ENCODE measurements around the gene GALNTL6.

The GALNTL6 gene

DNA sequence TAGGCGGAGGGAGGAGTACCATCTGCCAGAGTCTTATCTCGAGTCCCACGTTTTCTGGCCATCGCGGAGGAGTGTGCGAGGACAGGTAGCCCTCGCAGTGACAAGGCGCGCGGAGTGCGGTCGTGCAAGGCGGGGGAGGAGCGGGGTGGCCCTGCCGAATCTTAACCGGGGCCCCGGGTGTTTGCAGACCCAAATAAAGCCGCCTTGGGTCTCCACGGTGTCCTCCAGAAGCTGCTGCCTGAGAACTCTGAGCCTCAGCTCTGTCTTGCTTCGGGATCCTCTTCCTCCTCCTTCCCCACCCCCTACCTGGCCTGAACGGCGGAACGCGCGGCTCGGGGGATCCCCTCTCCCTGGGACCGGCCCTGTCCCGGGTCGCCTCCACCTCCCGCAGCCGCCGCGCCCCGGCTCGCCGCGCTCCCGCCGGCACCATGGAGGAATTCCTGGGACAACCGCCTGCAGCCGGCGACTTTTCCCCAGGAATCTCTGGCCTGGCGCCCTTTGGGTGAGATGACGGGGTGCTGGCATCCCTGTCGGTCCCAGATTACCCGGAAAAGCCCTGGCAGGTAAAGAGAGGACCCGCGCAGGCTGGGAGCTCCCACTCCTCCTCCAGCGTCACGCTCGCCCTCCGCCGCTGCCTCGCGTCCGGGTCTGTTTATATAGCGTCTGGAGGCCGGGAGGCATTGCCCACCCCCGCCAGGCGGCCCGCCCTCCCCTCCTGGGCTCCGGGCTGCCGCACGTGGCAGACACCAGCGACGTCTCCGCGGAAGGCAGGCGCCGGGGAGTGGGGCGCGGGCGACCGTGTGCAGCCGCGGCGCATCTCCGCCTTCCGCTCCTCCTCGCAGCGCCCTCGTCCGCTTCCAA is at the start of gene GALNTL6:
Gene GALNTL6, plus strand, starts transcription at position 740 of the 861 bp plus-strand sequence.
- DNase-seq (ENCODE audit: insufficient read length, low spot score): no peak
- no peak for FAIRE-seq

- no peak for DNase-seq (ENCODE audit: insufficient read length, low spot score)
- no peak for FAIRE-seq
Observed at GRCh38 chr4:171765514-171765913, 47.7 kb upstream of the GALNTL6 start.

GRCh38 chr4:171774642-171775190 is 38.5 kb upstream of the GALNTL6 start:
- FAIRE-seq: no peak
- DNase-seq (ENCODE audit: insufficient read length, low spot score): no peak

- FAIRE-seq (no peak), DNase-seq (ENCODE audit: insufficient read length, low spot score) (no peak)
Observed at GRCh38 chr4:171779301-171779700, 33.9 kb upstream of the GALNTL6 start.

- no peak for DNase-seq (ENCODE audit: insufficient read length, low spot score)
- no peak for FAIRE-seq
Observed at GRCh38 chr4:171785388-171785787, 27.8 kb upstream of the GALNTL6 start.

DNA sequence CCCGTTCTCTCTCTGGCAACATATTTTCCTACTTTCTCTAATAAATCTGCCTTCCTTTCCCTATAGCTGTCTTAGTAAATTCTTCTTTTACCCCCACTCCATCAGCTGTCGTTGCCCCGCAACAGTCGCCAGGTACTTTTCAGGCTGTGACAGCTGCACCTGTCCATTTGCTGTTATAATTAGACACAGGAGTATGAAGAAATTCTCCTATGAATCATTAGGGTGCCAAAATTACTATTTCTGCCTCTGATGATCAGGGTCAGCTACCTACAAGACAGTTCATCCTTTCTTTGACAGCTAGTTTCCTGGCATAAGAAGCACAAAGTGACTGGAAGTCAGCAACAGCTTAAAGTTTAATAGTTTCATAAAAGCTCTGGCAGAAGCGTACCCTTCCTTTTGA is 19.5 kb upstream of the GALNTL6 start:
- FAIRE-seq (no peak), DNase-seq (ENCODE audit: insufficient read length, low spot score) (no peak)

DNA sequence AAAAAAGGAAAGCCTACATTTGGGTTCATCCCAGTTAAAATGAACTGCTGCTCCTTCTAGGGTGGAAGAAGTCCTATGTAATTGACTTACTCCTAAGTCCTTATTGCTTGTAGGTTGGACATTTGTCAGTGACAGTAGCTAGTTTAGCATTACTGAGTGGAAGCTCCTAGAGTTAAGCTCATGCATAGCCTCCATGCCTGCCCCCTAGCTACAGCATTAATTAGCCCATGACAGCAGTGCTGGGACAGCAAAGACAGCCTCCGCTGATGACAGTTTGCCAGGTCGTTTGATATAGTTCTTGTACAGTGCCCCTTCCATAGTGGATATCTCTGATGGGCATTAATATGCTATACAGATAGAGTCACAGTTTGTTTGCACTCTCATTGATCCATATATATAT is 18.7 kb upstream of the GALNTL6 start:
- no peak for FAIRE-seq
- DNase-seq (ENCODE audit: insufficient read length, low spot score): no peak

DNA sequence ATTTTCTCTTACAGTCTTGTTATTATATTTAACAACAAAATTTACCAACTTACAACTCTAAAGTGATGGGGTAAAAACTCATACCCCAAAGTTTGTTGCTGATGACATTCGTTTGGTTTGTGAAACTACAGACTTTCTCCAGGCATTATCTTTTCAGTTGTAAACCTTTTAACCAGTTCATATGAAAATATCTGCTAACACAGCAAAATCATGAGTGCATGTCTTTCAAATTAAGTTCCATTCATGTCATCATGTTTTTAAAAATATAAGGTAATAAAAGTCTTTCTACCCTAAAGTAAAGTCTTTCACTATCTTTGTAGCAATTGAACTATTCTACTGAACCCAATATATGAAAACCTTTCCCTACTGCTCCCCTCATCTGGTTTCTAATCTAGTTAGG is 3.4 kb upstream of the GALNTL6 start:
- DNase-seq (ENCODE audit: insufficient read length, low spot score): no peak
- no peak for FAIRE-seq

DNA sequence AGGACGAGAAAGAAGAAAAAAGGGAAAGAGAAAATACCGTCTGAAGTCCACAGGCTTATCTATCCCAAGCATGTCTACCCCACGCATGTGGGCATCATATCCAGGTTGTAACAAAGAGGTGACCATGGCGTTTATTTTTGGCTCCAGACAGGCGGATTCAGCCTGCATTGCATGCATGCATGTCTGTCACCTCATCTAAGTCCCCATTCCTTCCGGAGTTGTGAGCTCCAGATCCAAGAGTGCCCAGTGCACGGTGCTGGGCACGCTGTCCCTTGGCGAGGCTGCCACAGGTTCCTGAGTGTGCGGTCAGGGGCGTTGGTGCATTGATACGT is 905 bp upstream of the GALNTL6 start:
- no peak for DNase-seq (ENCODE audit: insufficient read length, low spot score)
- no peak for FAIRE-seq

GRCh38 chr4:171813526-171814250 is 484 bp downstream of the GALNTL6 start:
- no peak for FAIRE-seq
- no peak for DNase-seq (ENCODE audit: insufficient read length, low spot score)

GRCh38 chr4:171814545-171814944 is 1.3 kb downstream of the GALNTL6 start:
- no peak for FAIRE-seq
- no peak for DNase-seq (ENCODE audit: insufficient read length, low spot score)

GRCh38 chr4:171817026-171817425 is 3.8 kb downstream of the GALNTL6 start:
- DNase-seq (ENCODE audit: insufficient read length, low spot score): no peak
- no peak for FAIRE-seq

- DNase-seq (ENCODE audit: insufficient read length, low spot score): no peak
- no peak for FAIRE-seq
Observed at GRCh38 chr4:171834640-171835039, 21.4 kb downstream of the GALNTL6 start.

DNA sequence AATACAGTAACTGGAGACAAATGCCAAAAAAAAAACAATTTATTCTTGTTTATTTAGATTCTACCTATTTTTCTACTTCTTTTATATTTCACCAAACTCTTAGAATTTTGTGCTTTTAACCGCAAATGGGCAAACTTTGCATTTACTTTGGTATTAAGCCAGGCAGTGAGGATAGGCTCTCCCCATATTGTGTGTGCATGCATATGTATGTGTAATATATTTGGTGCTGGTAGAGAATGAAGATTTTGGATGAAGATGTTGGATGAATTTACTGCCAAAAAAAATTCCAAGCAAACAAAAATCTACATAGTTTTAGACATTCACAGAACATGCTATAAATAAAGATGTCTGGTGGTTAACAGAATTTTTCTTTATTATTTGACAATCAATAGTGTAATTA is 30.3 kb downstream of the GALNTL6 start:
- FAIRE-seq: no peak
- DNase-seq (ENCODE audit: insufficient read length, low spot score): no peak

DNA sequence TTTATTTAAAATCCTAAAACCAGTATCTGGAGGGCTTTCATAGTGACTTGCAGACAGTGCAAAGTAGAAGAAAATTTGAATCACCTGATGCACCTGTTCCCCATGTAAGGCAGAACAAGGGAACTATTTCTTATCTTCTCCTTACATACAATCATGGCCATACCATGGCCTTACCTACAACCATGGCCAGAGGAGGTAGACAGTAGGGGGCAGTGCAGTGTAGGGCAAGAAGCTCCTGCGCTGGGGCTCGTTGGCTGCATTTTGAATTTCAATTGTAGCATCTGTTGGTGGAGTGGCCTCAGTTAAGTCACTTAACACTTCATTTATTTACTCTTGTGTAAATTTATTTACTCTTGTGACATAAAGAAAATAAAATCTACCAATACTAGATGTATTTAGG is 33.0 kb downstream of the GALNTL6 start:
- DNase-seq (ENCODE audit: insufficient read length, low spot score): peak; percentile 2
- FAIRE-seq: no peak

DNA sequence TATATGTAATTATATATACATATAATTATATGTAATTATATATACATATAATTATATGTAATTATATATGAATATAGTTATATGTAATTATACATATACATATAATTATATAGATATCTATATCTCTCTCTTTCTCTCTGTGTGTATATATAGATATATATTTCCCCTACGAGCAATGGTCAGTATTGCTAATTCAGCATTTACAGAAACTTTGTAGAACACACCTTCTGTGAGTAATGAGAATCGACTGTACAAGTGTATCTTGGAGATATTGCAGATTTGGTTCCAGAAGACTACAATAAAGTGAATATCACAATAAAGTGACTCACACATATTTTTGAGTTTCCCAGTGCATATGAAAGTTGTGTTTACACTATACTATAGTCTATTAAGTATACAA is 33.7 kb downstream of the GALNTL6 start:
- no peak for DNase-seq (ENCODE audit: insufficient read length, low spot score)
- no peak for FAIRE-seq

- FAIRE-seq (no peak), DNase-seq (ENCODE audit: insufficient read length, low spot score) (no peak)
Observed at GRCh38 chr4:171847751-171848150, 34.5 kb downstream of the GALNTL6 start.

GRCh38 chr4:171849686-171850222 is 36.5 kb downstream of the GALNTL6 start:
- FAIRE-seq (no peak), DNase-seq (ENCODE audit: insufficient read length, low spot score) (no peak)

DNA sequence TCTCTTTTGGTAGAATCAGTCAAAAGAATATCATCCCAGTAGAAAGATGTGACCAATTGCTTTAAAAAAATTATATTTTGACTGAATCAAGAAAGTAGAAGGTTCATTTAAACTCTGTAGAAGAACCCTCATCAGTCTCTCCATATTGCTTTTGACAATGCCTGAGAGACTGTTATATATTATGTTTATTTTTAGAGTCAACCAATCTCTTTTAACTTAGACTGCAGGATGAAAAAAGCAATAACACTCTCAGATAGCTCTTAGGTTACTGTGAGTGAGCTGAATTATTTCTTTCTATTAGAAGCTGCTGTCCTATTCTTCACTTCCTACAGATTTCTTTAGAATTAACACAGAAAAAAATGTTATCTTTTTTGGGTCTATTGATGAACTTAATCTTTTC is 38.1 kb downstream of the GALNTL6 start:
- FAIRE-seq (no peak), DNase-seq (ENCODE audit: insufficient read length, low spot score) (no peak)

GRCh38 chr4:171857302-171858012 is 44.3 kb downstream of the GALNTL6 start:
- FAIRE-seq (no peak), DNase-seq (ENCODE audit: insufficient read length, low spot score) (no peak)

DNA sequence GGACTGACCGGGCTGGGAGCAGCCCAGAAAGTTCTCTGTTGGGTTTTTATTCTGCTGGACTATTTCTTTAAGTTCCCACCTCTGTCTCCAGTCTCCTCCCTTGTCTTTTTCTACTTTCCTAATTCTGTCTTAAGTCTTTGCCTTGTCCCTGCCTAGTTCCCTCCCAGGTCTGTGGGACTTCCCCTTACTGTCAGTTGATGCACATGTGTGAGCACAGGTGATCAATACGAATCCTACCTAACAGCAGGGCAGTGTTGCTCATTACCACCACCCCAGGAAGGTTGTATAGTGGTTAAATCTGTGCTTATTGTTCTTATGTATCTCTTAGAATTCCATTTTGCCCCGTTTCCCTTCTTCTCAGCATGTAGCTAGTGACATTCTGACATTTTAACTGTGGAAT is 62.1 kb downstream of the GALNTL6 start:
- no peak for DNase-seq (ENCODE audit: insufficient read length, low spot score)
- no peak for FAIRE-seq

All from GM19239 (cell line).